H1 (cell line): ENCODE results near the gene PCDHGB7. TPM values are rescaled to one million over a fixed set of nuclear protein-coding genes. Genes with fewer than 3 reads are reported as not detected.

Source experiments
- CTCF ChIA-PET: fragments of 300-600 bp; sonication (Branson Sonifier 250); formaldehyde crosslinking; loops from one replicate; lab custom pipeline; 2021; ENCODE audit not compliant: partially characterized antibody; lab: Charles Lee
- POLR2A ChIA-PET: fragments of 300-600 bp; sonication (Branson Sonifier 250); formaldehyde crosslinking; loops from one replicate; lab custom pipeline; 2021; ENCODE audit warnings: inconsistent platforms; ENCODE audit not compliant: partially characterized antibody; lab: Charles Lee
- DNase-seq, 2 experiments: peaks; one replicate each; pipeline versions ENCODE4 v3.0.0 to v3.0.0-alpha.2; 2010 to 2022; ENCODE audit warnings: low spot score in 2 of 2, low read depth in 1 of 2, mixed read lengths in 1 of 2
- FAIRE-seq: peaks from 2 replicates; lab custom pipeline; 2011; peaks lifted over from hg19 to GRCh38; lab: Jason Lieb, UNC
- H2AFZ ChIP-seq: 2 replicates; pipeline ENCODE4 v1.8.1; 2012; ENCODE audit warnings: low read length, inconsistent platforms
- H2AK5ac ChIP-seq: 2 replicates; pipeline ENCODE4 v1.6.1; 2013; ENCODE audit warnings: low read depth, low read length
- H2BK120ac ChIP-seq: replicated peaks from 2 replicates; pipeline ENCODE3; 2013; ENCODE audit warnings: low read depth, low read length, inconsistent platforms
- H2BK12ac ChIP-seq: 2 replicates; pipeline ENCODE4 v1.6.1; 2013; ENCODE audit warnings: low read depth, low read length
- H2BK15ac ChIP-seq: 2 replicates; pipeline ENCODE4 v1.6.1; 2013; ENCODE audit warnings: low read length
- H2BK20ac ChIP-seq: 2 replicates; pipeline ENCODE4 v1.6.1; 2013; ENCODE audit warnings: low read length
- H2BK5ac ChIP-seq: 2 replicates; pipeline ENCODE4 v1.6.1; 2013; ENCODE audit warnings: low read depth, low read length
- H3K14ac ChIP-seq: 2 replicates; pipeline ENCODE4 v1.6.1; 2013; ENCODE audit warnings: inconsistent platforms; ENCODE audit not compliant: insufficient read length
- H3K18ac ChIP-seq: 2 replicates; pipeline ENCODE4 v1.6.1; 2013; ENCODE audit warnings: low read length; ENCODE audit errors: extremely low read depth
- H3K23ac ChIP-seq: 2 replicates; pipeline ENCODE4 v1.6.1; 2013; ENCODE audit warnings: inconsistent platforms; ENCODE audit not compliant: insufficient read length
- H3K23me2 ChIP-seq: 2 replicates; pipeline ENCODE4 v1.6.1; 2013; ENCODE audit warnings: low read depth, low read length
- H3K27ac ChIP-seq: 2 replicates; pipeline ENCODE4 v1.6.1; 2011; ENCODE audit warnings: low read depth, low read length, inconsistent platforms
- H3K27me3 ChIP-seq, 4 experiments: replicated peaks in 1 of 4; 1 replicate in 1 of 4; 2 replicates in 3 of 4; pipeline versions ENCODE4 v1.6.1 to v1.8.1; 2011 to 2013; ENCODE audit warnings: low read length in 3 of 4, mild to moderate bottlenecking in 3 of 4, inconsistent platforms in 2 of 4, mixed read lengths in 2 of 4, moderate library complexity in 1 of 4; ENCODE audit not compliant: control insufficient read depth in 3 of 4, insufficient read depth in 3 of 4; ENCODE audit errors: extremely low read depth in 1 of 4
- H3K36me3 ChIP-seq, 4 experiments: 2 replicates each; pipeline versions ENCODE4 v1.6.1 to v1.8.1; 2011 to 2013; ENCODE audit warnings: mild to moderate bottlenecking in 4 of 4, low read length in 3 of 4, moderate library complexity in 2 of 4, control low read depth in 1 of 4, inconsistent platforms in 1 of 4; ENCODE audit not compliant: insufficient read depth in 4 of 4, control insufficient read depth in 2 of 4
- H3K4ac ChIP-seq: replicated peaks from 2 replicates; pipeline ENCODE3; 2013; ENCODE audit warnings: low read length, low read depth, mixed read lengths, inconsistent platforms; ENCODE audit not compliant: insufficient read length
- H3K4me1 ChIP-seq, 4 experiments: replicated peaks in 1 of 4; 1 replicate in 1 of 4; 2 replicates in 3 of 4; pipeline versions ENCODE4 v1.6.1 to v1.8.1; 2011 to 2013; ENCODE audit warnings: low read length in 3 of 4, inconsistent platforms in 2 of 4, mixed read lengths in 1 of 4; ENCODE audit not compliant: insufficient read depth in 4 of 4, control insufficient read depth in 3 of 4
- H3K4me2 ChIP-seq, 2 experiments: 2 replicates each; pipeline versions ENCODE4 v1.6.1 to v1.8.1; 2011 to 2013; ENCODE audit warnings: low read depth in 2 of 2, low read length in 2 of 2, control low read depth in 1 of 2, inconsistent platforms in 1 of 2, mild to moderate bottlenecking in 1 of 2; ENCODE audit not compliant: insufficient read depth in 1 of 2
- H3K4me3 ChIP-seq, 4 experiments: fragments of 200-600, 300-600 bp in 1 of 4; sonication (generic), shearing (Covaris generic), sonication (Bioruptor Twin) in 1 of 4; 2 replicates each; pipeline versions ENCODE4 v1.5.1 to v1.8.1; 2011 to 2016; ENCODE audit warnings: low read length in 4 of 4, low read depth in 3 of 4, control low read depth in 2 of 4, inconsistent platforms in 2 of 4, mild to moderate bottlenecking in 2 of 4, mixed read lengths in 1 of 4, moderate library complexity in 1 of 4; ENCODE audit not compliant: insufficient read depth in 2 of 4; ENCODE audit errors: extremely low read depth in 1 of 4
- H3K56ac ChIP-seq: replicated peaks from 2 replicates; pipeline ENCODE3; 2013; ENCODE audit warnings: low read depth, mild to moderate bottlenecking, mixed read lengths, low read length, inconsistent platforms; ENCODE audit not compliant: insufficient read length
- H3K79me1 ChIP-seq: 2 replicates; pipeline ENCODE4 v1.6.1; 2013; ENCODE audit warnings: low read depth, low read length, control low read depth
- H3K79me2 ChIP-seq, 2 experiments: 2 replicates each; pipeline versions ENCODE4 v1.6.1 to v1.8.1; 2012 to 2013; ENCODE audit warnings: low read length in 2 of 2, mild to moderate bottlenecking in 2 of 2, inconsistent platforms in 1 of 2; ENCODE audit not compliant: insufficient read depth in 2 of 2, control insufficient read depth in 1 of 2
- H3K9ac ChIP-seq, 4 experiments: replicated peaks in 1 of 4; 1 replicate in 1 of 4; 2 replicates in 3 of 4; pipeline versions ENCODE4 v1.6.1 to v1.8.1; 2011 to 2013; ENCODE audit warnings: low read depth in 3 of 4, low read length in 3 of 4, control low read depth in 2 of 4, mild to moderate bottlenecking in 2 of 4, moderate library complexity in 2 of 4, inconsistent platforms in 1 of 4; ENCODE audit errors: extremely low read depth in 1 of 4
- H3K9me3 ChIP-seq, 2 experiments: 2 replicates each; pipeline versions ENCODE4 v1.6.1 to v1.8.1; 2012 to 2013; ENCODE audit warnings: mild to moderate bottlenecking in 2 of 2, moderate library complexity in 2 of 2, control low read depth in 1 of 2, inconsistent platforms in 1 of 2, low read depth in 1 of 2, low read length in 1 of 2, mixed read lengths in 1 of 2; ENCODE audit not compliant: insufficient read depth in 2 of 2
- H4K20me1 ChIP-seq, 2 experiments: replicated peaks in 1 of 2; 2 replicates each; pipeline versions ENCODE3 to v1.8.1; 2011 to 2013; ENCODE audit warnings: inconsistent platforms in 2 of 2, low read length in 2 of 2, mild to moderate bottlenecking in 1 of 2; ENCODE audit not compliant: insufficient read depth in 2 of 2, control insufficient read depth in 1 of 2
- H4K5ac ChIP-seq: 2 replicates; pipeline ENCODE4 v1.6.1; 2013; ENCODE audit warnings: low read length, low read depth, mixed read lengths, inconsistent platforms; ENCODE audit not compliant: insufficient read length
- H4K8ac ChIP-seq: 2 replicates; pipeline ENCODE4 v1.8.0; 2013; ENCODE audit warnings: mild to moderate bottlenecking, moderate library complexity, low read length, inconsistent platforms; ENCODE audit not compliant: insufficient read depth; ENCODE audit errors: extremely low read depth
- H4K91ac ChIP-seq: replicated peaks from 2 replicates; pipeline ENCODE3; 2013; ENCODE audit warnings: low read length, mixed read lengths, inconsistent platforms; ENCODE audit not compliant: insufficient read length
- WGBS, 2 experiments: shearing (Covaris generic) in 1 of 2; methylation state at CpG; one replicate each; pipeline versions ENCODE4 v1.1.6 to v1.1.7; 2013 to 2015; ENCODE audit warnings: low lambda C conversion rate in 2 of 2, mixed read lengths in 2 of 2, inconsistent platforms in 1 of 2, low coverage in 1 of 2, missing lambda C conversion rate in 1 of 2; ENCODE audit not compliant: insufficient replicate concordance in 2 of 2, insufficient coverage in 1 of 2, insufficient read length in 1 of 2; ENCODE audit errors: extremely low coverage in 1 of 2, missing lambda C conversion rate in 1 of 2; 5-methylcytosine and 5-hydroxymethylcytosine counted together
- polyA plus RNA-seq, 7 experiments: library from polyadenylated mRNA; depleted of rRNA in 3 of 7; stranded (reverse) in 5 of 7; unstranded in 2 of 7; fragments of >200 nt in 5 of 7; fragments of 200-250 nt in 2 of 7; gene quantifications; 1 replicate in 5 of 7; 2 replicates in 1 of 7; 4 replicates in 1 of 7; pipeline versions ENCODE4 v1.2.1 to v1.2.3, GENCODE V29; 2011 to 2013; ENCODE audit warnings: missing spikeins in 2 of 7, mixed read lengths in 2 of 7
- total RNA-seq: library from RNA; stranded (reverse); fragmentation: NEBNext Ultra II Directional; extraction: Animal tissue kit (Norgen Biotek cat#: 25700); gene quantifications from 2 replicates; pipeline ENCODE4 v1.2.1, GENCODE V29; 2021

PCDHGB7 gene
- total and polyA plus RNA-seq, 2 of the 8 experiments (the other 6 are each of a cell fraction or from before 2014, with no cell fraction given): 4.1 to 9.5 TPM

DNA sequence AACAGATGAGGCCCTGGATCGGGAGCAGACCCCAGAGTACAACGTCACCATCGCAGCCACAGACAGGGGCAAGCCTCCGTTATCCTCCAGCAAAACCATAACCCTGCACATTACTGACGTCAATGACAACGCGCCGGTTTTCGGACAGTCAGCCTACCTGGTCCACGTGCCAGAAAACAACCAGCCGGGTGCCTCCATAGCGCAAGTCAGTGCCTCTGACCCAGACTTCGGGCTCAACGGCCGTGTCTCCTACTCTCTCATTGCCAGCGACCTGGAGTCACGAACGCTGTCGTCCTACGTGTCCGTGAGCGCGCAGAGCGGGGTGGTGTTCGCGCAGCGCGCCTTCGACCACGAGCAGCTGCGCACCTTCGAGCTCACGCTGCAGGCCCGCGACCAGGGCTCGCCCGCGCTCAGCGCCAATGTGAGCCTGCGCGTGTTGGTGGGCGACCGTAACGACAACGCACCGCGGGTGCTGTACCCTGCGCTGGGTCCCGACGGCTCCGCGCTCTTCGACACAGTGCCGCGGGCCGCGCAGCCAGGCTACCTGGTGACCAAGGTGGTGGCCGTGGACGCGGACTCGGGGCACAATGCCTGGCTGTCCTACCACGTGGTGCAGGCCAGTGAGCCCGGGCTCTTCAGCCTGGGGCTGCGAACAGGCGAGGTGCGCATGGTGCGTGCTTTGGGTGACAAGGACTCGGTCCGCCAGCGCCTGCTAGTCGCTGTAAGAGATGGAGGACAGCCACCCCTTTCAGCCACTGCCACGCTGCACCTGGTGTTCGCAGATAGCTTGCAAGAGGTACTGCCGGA, 1.8 kb downstream of the PCDHGB7 start:
- Histone ChIP-seq H3K9ac (no peak overlapping the region), H3K79me2 (no peaks in the 10 kb centered on the region), H3K56ac (no peak overlapping the region), H3K18ac (no peak overlapping the region), H4K20me1 (no peaks in the 10 kb centered on the region), H3K27ac (no peak overlapping the region), H3K4me2 (no peak overlapping the region), H3K14ac (no peak overlapping the region), H3K27me3 (peaks cover 0 to 12% (median 6%) of the 10 kb centered on the region in 4 experiments; a peak in 4 of 7 replicates), H2BK12ac (0 out of 2 replicates have a peak overlapping the region, but pooled peaks have one; percentile 39), H3K4ac (no peak overlapping the region), H4K8ac (no peak overlapping the region), H2BK15ac (no peak overlapping the region), H2AFZ (no peak overlapping the region), H2BK120ac (no peak overlapping the region), H3K4me3 (no peak overlapping the region), H3K9me3 (peaks cover 36 to 38% of the 10 kb centered on the region in 2 experiments), H3K4me1 (no peaks in the 10 kb centered on the region; a peak in 1 of 7 replicates), H3K23me2 (no peaks in the 10 kb centered on the region), H3K23ac (no peak overlapping the region), H2BK20ac (no peak overlapping the region), H3K36me3 (peaks cover 0 to 27% (median 3%) of the 10 kb centered on the region in 4 experiments; a peak in 3 of 8 replicates), H3K79me1 (no peaks in the 10 kb centered on the region), H4K5ac (no peak overlapping the region), H2AK5ac (no peak overlapping the region), H2BK5ac (no peak overlapping the region), H4K91ac (no peak overlapping the region)
- no peak for DNase-seq
- POLR2A ChIA-PET: interaction anchor here (0.6 kb wide), 1 partner anchor 1597 kb away, joined by 3 read pairs; no protein-coding TSS in a partner anchor
- no peak for FAIRE-seq
- 94% methylated on average over 74 of the region's 74 CpGs; no CpG with 5 or more reads in 1 of the 2 experiments for WGBS, 2 experiments
- CTCF ChIA-PET: interaction anchor here (0.9 to 23.3 kb wide), 21 partner anchors 9 to 284 kb away, joined by 3 to 1236 read pairs (median 14); partner anchors contain the start of genes PCDHB15, PCDHGA1, PCDHGA12 and PCDHGB3
